ENCODE results near the gene IQSEC1.

The IQSEC1 gene

DNA sequence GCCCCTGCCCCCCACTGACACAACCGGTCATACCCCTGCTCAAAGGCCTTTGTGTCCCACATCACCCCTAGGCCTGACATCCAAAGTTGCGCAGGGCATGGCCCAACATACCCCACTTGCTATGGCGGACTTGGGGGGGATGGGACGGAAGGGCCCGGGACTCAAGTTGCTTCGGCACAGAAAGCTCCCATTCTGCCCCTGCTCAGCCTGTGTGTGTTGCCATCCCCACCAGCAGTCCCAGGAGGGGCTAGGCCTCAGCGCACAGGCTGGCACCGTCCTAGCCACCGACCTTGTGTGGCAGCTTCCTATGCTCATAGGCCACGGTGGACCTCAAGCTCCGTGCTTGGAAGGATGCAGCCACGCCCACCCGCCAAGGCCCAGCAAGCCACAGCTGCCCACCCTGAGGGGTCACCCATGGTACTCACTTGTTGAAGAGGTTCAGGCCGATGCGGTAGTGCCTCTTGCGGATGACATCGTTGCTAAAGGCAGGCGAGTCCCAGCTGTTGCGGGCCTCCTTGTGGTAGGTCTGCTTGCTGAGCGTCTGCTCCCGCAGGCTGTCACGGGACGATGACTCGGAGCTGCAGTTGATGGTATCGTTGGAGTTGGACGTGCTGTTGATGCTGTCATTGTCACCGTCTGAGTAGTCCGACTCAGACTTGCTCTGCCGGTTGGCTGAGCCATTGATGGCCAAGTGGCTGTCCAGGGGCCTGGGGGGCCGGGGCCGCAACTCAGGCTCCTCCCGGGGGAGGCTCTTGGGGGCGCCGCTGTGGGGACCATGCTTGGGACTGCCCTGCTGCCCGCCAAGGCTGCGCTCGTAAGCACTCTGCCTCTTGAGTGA, 138.0 kb downstream of the IQSEC1 start:
- TF ChIP-seq, protein P1, sequence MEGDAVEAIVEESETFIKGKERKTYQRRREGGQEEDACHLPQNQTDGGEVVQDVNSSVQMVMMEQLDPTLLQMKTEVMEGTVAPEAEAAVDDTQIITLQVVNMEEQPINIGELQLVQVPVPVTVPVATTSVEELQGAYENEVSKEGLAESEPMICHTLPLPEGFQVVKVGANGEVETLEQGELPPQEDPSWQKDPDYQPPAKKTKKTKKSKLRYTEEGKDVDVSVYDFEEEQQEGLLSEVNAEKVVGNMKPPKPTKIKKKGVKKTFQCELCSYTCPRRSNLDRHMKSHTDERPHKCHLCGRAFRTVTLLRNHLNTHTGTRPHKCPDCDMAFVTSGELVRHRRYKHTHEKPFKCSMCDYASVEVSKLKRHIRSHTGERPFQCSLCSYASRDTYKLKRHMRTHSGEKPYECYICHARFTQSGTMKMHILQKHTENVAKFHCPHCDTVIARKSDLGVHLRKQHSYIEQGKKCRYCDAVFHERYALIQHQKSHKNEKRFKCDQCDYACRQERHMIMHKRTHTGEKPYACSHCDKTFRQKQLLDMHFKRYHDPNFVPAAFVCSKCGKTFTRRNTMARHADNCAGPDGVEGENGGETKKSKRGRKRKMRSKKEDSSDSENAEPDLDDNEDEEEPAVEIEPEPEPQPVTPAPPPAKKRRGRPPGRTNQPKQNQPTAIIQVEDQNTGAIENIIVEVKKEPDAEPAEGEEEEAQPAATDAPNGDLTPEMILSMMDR (IDR thresholded peaks at IDR 0.05) = no peak
- H3K27ac ChIP-seq = peak overlapping the region; percentile 90 to 97
- H3K4me3 ChIP-seq = peak overlapping the region; percentile 46

DNA sequence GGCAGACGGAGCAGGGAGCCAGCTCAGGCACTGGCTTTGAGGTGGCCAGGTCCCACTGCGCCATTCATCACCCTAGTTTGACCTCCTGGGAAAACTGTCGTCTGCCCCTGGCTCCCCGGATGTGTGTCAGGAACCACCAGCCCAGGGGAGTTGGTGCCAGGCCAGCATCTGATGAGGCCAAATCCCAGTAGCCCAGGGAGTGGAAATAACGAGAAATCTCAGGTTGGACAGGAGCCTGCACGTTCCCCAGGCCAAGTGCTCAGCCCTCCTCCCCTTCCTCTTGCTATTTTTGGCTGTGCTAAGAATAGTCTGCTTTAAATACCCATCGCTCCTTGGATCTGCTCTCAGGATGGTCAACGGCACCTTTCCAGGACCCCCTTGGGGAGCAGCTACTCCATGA, 138.8 kb downstream of the IQSEC1 start:
- TF ChIP-seq, protein P1 (IDR thresholded peaks at IDR 0.05) = no peak
- Histone ChIP-seq H3K27ac (peak overlapping the region; percentile 90 to 97), H3K4me3 (peak overlapping the region; percentile 46)
- DNase-seq (ENCODE audit: low spot score) = peak; percentile 94

More for the DNA sequence above, 138.0 kb downstream of the IQSEC1 start:
- DNase-seq (ENCODE audit: low spot score) = no peak

DNA sequence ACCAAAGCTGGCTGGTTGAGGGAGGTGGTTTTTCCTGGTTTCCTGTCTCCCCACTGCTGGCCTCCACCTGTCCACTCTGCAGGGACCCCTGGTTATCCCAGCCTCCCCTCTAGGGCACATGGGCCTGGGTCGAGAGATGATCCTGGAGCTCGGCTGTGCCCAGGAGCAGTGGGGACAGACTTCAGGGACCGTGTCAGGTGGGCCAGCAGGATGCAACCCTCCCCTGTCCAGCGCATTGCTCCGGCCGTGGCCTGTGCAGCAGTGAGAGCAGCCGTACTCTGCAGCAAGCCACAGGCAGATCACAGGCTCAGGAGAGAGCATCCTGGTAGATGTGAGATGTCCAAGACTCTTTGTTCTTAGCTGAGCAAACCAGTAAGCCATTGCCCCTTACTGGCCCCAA, 139.3 kb downstream of the IQSEC1 start:
- H3K4me3 ChIP-seq = no peak overlapping the region
- TF ChIP-seq, protein P1 (IDR thresholded peaks at IDR 0.05) = no peak
- H3K27ac ChIP-seq = peak overlapping the region; percentile 90 to 97
- DNase-seq (ENCODE audit: low spot score) = no peak

DNA sequence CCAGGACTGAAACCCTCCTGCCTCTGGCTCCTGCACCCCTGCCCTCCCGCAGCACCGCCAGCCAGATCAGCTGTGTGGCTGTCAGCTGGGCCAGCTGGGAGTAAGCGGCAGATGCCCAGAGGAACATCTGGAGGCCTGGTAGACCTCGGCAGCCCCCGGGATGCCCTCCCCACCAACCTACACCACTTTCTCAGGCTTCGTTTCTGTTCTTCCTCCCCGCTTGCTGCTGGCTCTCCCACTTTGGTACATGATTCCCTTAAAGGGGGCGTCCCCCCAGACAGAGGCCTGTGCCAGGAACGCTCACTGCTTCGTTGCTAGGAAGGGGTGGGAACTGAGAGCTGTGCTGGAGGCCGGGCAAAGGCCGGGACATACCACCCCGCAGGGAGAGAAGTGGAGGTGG, 140.5 kb downstream of the IQSEC1 start:
- TF ChIP-seq, protein P1 (IDR thresholded peaks at IDR 0.05) = no peak
- Histone ChIP-seq H3K4me3 (peak overlapping the region; percentile 22), H3K27ac (peak overlapping the region; percentile 90 to 97)
- no peak for DNase-seq (ENCODE audit: low spot score)

DNA sequence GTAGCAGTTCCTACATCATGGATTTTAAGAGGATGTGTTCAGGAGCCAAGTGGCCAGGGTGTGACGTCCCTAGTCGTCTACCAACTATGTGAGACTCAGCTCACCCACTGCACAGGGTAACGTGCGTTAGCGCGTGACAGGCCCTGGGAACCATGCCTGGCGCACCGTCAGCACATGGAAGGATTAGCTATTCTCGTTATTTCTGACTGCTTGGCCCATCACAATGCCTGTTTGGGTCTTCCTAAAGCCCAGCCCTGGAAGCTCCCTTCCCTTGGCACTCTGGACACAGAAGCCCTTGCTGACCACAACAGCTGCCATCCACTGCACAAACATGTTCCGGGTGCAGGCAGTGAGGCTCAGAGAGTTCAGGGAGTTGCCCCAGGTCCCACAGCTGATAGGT, 140.9 kb downstream of the IQSEC1 start:
- H3K4me3 ChIP-seq = peak overlapping the region; percentile 22
- DNase-seq (ENCODE audit: low spot score) = peak; percentile 82
- H3K27ac ChIP-seq = peak overlapping the region; percentile 90 to 97
- TF ChIP-seq, protein P1 (IDR thresholded peaks at IDR 0.05) = no peak

- Histone ChIP-seq H3K4me3 (no peak overlapping the region), H3K27ac (peak overlapping the region; percentile 90 to 97)
- TF ChIP-seq, protein P1 (IDR thresholded peaks at IDR 0.05) = no peak
- no peak for DNase-seq (ENCODE audit: low spot score)
Measured at GRCh38 chr3:12931273-12931905, 141.8 kb downstream of the IQSEC1 start.

All from coronary artery (tissue), 2 donors.